GM12801 (cell line): Measurements from ENCODE around the gene KLK8.

Source experiments
- TF ChIP-seq, protein P1 (sequence below): IDR thresholded peaks from one replicate; pipeline ENCODE4 v1.5.1; 2011; ENCODE audit warnings: control low read depth; ENCODE audit not compliant: insufficient read length; ENCODE audit errors: extremely low read depth

Gene KLK8

DNA sequence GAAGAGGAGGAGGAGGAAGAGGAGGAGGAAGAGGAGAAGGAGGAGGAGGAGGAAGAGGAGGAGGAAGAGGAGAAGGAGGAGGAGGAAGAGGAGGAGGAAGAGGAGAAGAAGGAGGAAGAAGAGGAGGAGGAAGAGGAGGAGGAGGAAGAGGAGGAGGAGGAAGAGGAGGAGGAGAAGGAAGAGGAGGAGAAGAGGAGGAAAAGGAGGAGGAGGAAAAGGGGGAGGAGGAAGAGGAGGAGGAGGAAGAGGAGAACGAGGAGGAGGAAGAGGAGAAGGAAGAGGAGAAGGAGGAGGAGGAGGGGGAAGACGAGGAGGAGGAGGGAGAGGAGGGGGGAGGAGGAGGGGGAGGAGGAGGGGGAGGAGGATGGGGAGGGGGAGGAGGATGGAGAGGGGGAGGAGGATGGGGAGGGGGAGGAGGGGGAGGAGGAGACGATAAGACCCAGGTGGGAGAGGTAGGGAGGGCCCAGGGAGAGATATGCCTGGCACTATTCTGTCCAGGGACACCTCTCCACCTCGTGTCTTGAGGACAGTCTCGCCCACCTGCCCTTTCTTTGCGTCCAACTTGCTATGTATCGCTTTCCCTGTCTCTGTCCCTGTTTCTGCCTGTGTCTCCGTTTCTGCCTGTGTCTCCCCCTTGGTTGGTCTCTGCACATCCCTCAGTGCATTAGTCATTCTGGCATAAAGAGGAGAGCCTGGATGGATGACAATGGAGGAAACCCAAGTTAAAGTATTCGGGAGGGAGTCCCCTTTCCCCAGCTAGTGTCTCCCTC lies 41.5 kb downstream of the KLK8 start:
- TF ChIP-seq, protein P1, sequence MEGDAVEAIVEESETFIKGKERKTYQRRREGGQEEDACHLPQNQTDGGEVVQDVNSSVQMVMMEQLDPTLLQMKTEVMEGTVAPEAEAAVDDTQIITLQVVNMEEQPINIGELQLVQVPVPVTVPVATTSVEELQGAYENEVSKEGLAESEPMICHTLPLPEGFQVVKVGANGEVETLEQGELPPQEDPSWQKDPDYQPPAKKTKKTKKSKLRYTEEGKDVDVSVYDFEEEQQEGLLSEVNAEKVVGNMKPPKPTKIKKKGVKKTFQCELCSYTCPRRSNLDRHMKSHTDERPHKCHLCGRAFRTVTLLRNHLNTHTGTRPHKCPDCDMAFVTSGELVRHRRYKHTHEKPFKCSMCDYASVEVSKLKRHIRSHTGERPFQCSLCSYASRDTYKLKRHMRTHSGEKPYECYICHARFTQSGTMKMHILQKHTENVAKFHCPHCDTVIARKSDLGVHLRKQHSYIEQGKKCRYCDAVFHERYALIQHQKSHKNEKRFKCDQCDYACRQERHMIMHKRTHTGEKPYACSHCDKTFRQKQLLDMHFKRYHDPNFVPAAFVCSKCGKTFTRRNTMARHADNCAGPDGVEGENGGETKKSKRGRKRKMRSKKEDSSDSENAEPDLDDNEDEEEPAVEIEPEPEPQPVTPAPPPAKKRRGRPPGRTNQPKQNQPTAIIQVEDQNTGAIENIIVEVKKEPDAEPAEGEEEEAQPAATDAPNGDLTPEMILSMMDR, result no peak

DNA sequence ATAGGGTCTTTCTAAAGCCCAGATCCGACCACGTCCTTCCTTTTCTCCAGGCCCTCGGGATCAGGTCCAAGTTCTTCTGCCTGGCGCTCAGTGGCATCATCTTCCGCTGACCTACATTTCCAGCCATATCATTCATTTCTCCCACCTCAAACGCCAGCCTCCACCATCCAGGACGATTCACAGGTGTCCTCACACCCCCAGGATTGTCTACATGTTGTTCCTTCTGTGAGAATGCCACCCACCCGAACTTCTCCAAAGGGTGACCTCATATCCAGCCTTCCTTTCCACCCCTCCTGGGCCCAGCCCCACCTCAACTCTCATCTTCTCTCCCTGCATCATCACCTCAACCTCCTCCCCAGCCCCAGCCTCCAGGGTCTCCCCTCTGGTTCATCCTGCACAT lies 43.8 kb downstream of the KLK8 start:
- TF ChIP-seq, protein P1, result no peak

DNA sequence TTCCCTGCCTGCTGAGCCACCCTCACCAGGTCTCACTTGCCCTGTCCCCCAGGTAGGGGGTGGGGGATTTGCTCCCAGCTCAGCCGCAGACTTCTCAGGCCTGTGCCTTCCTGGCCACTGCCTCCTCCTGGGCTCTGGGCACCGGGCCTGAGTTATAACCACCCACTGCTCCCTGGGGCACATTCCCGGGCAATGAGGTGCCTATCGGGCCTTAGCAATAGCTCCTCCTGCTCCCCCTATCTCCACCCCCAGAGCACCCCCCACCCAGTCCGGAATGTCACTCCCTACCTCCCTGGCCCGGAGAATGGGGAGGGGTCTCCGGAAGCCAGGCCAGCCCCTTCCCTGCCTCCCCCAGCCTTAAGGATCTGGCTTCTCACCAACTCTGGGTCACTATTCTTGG lies 48.5 kb downstream of the KLK8 start, which contains the start of gene KLK5:
KLK5 (minus strand) TSS at position 129 of the 400 bp plus-strand sequence. CDS start 381 bp downstream, outside the sequence.
- TF ChIP-seq, protein P1, result no peak

GRCh38 chr19:50949861-50950260 lies 51.5 kb downstream of the KLK8 start:
- TF ChIP-seq, protein P1, result no peak

GRCh38 chr19:50947123-50947522 lies 54.3 kb downstream of the KLK8 start:
- TF ChIP-seq, protein P1, result no peak
